H1 (cell line): ENCODE results near the gene SELENOK. TPM values are rescaled to one million over a fixed set of nuclear protein-coding genes. Genes with fewer than 3 reads are reported as not detected.

ENCODE experiments used
- CTCF ChIA-PET: fragments of 300-600 bp; sonication (Branson Sonifier 250); formaldehyde crosslinking; loops from one replicate; lab custom pipeline; 2021; ENCODE audit not compliant: partially characterized antibody; lab: Charles Lee
- POLR2A ChIA-PET: fragments of 300-600 bp; sonication (Branson Sonifier 250); formaldehyde crosslinking; loops from one replicate; lab custom pipeline; 2021; ENCODE audit warnings: inconsistent platforms; ENCODE audit not compliant: partially characterized antibody; lab: Charles Lee
- DNase-seq, 2 experiments: peaks; one replicate each; pipeline versions ENCODE4 v3.0.0 to v3.0.0-alpha.2; 2010 to 2022; ENCODE audit warnings: low spot score in 2 of 2, low read depth in 1 of 2, mixed read lengths in 1 of 2
- FAIRE-seq: peaks from 2 replicates; lab custom pipeline; 2011; peaks lifted over from hg19 to GRCh38; lab: Jason Lieb, UNC
- H2AFZ ChIP-seq: 2 replicates; pipeline ENCODE4 v1.8.1; 2012; ENCODE audit warnings: low read length, inconsistent platforms
- H2AK5ac ChIP-seq: 2 replicates; pipeline ENCODE4 v1.6.1; 2013; ENCODE audit warnings: low read depth, low read length
- H2BK120ac ChIP-seq: replicated peaks from 2 replicates; pipeline ENCODE3; 2013; ENCODE audit warnings: low read depth, low read length, inconsistent platforms
- H2BK12ac ChIP-seq: 2 replicates; pipeline ENCODE4 v1.6.1; 2013; ENCODE audit warnings: low read depth, low read length
- H2BK15ac ChIP-seq: 2 replicates; pipeline ENCODE4 v1.6.1; 2013; ENCODE audit warnings: low read length
- H2BK20ac ChIP-seq: 2 replicates; pipeline ENCODE4 v1.6.1; 2013; ENCODE audit warnings: low read length
- H2BK5ac ChIP-seq: 2 replicates; pipeline ENCODE4 v1.6.1; 2013; ENCODE audit warnings: low read depth, low read length
- H3K14ac ChIP-seq: 2 replicates; pipeline ENCODE4 v1.6.1; 2013; ENCODE audit warnings: inconsistent platforms; ENCODE audit not compliant: insufficient read length
- H3K18ac ChIP-seq: 2 replicates; pipeline ENCODE4 v1.6.1; 2013; ENCODE audit warnings: low read length; ENCODE audit errors: extremely low read depth
- H3K23ac ChIP-seq: 2 replicates; pipeline ENCODE4 v1.6.1; 2013; ENCODE audit warnings: inconsistent platforms; ENCODE audit not compliant: insufficient read length
- H3K23me2 ChIP-seq: 2 replicates; pipeline ENCODE4 v1.6.1; 2013; ENCODE audit warnings: low read depth, low read length
- H3K27ac ChIP-seq: 2 replicates; pipeline ENCODE4 v1.6.1; 2011; ENCODE audit warnings: low read depth, low read length, inconsistent platforms
- H3K27me3 ChIP-seq, 4 experiments: replicated peaks in 1 of 4; 1 replicate in 1 of 4; 2 replicates in 3 of 4; pipeline versions ENCODE4 v1.6.1 to v1.8.1; 2011 to 2013; ENCODE audit warnings: low read length in 3 of 4, mild to moderate bottlenecking in 3 of 4, inconsistent platforms in 2 of 4, mixed read lengths in 2 of 4, moderate library complexity in 1 of 4; ENCODE audit not compliant: control insufficient read depth in 3 of 4, insufficient read depth in 3 of 4; ENCODE audit errors: extremely low read depth in 1 of 4
- H3K36me3 ChIP-seq, 4 experiments: 2 replicates each; pipeline versions ENCODE4 v1.6.1 to v1.8.1; 2011 to 2013; ENCODE audit warnings: mild to moderate bottlenecking in 4 of 4, low read length in 3 of 4, moderate library complexity in 2 of 4, control low read depth in 1 of 4, inconsistent platforms in 1 of 4; ENCODE audit not compliant: insufficient read depth in 4 of 4, control insufficient read depth in 2 of 4
- H3K4ac ChIP-seq: replicated peaks from 2 replicates; pipeline ENCODE3; 2013; ENCODE audit warnings: low read length, low read depth, mixed read lengths, inconsistent platforms; ENCODE audit not compliant: insufficient read length
- H3K4me1 ChIP-seq, 4 experiments: replicated peaks in 1 of 4; 1 replicate in 1 of 4; 2 replicates in 3 of 4; pipeline versions ENCODE4 v1.6.1 to v1.8.1; 2011 to 2013; ENCODE audit warnings: low read length in 3 of 4, inconsistent platforms in 2 of 4, mixed read lengths in 1 of 4; ENCODE audit not compliant: insufficient read depth in 4 of 4, control insufficient read depth in 3 of 4
- H3K4me2 ChIP-seq, 2 experiments: 2 replicates each; pipeline versions ENCODE4 v1.6.1 to v1.8.1; 2011 to 2013; ENCODE audit warnings: low read depth in 2 of 2, low read length in 2 of 2, control low read depth in 1 of 2, inconsistent platforms in 1 of 2, mild to moderate bottlenecking in 1 of 2; ENCODE audit not compliant: insufficient read depth in 1 of 2
- H3K4me3 ChIP-seq, 4 experiments: fragments of 200-600, 300-600 bp in 1 of 4; sonication (generic), shearing (Covaris generic), sonication (Bioruptor Twin) in 1 of 4; 2 replicates each; pipeline versions ENCODE4 v1.5.1 to v1.8.1; 2011 to 2016; ENCODE audit warnings: low read length in 4 of 4, low read depth in 3 of 4, control low read depth in 2 of 4, inconsistent platforms in 2 of 4, mild to moderate bottlenecking in 2 of 4, mixed read lengths in 1 of 4, moderate library complexity in 1 of 4; ENCODE audit not compliant: insufficient read depth in 2 of 4; ENCODE audit errors: extremely low read depth in 1 of 4
- H3K56ac ChIP-seq: replicated peaks from 2 replicates; pipeline ENCODE3; 2013; ENCODE audit warnings: low read depth, mild to moderate bottlenecking, mixed read lengths, low read length, inconsistent platforms; ENCODE audit not compliant: insufficient read length
- H3K79me1 ChIP-seq: 2 replicates; pipeline ENCODE4 v1.6.1; 2013; ENCODE audit warnings: low read depth, low read length, control low read depth
- H3K79me2 ChIP-seq, 2 experiments: 2 replicates each; pipeline versions ENCODE4 v1.6.1 to v1.8.1; 2012 to 2013; ENCODE audit warnings: low read length in 2 of 2, mild to moderate bottlenecking in 2 of 2, inconsistent platforms in 1 of 2; ENCODE audit not compliant: insufficient read depth in 2 of 2, control insufficient read depth in 1 of 2
- H3K9ac ChIP-seq, 4 experiments: replicated peaks in 1 of 4; 1 replicate in 1 of 4; 2 replicates in 3 of 4; pipeline versions ENCODE4 v1.6.1 to v1.8.1; 2011 to 2013; ENCODE audit warnings: low read depth in 3 of 4, low read length in 3 of 4, control low read depth in 2 of 4, mild to moderate bottlenecking in 2 of 4, moderate library complexity in 2 of 4, inconsistent platforms in 1 of 4; ENCODE audit errors: extremely low read depth in 1 of 4
- H3K9me3 ChIP-seq, 2 experiments: 2 replicates each; pipeline versions ENCODE4 v1.6.1 to v1.8.1; 2012 to 2013; ENCODE audit warnings: mild to moderate bottlenecking in 2 of 2, moderate library complexity in 2 of 2, control low read depth in 1 of 2, inconsistent platforms in 1 of 2, low read depth in 1 of 2, low read length in 1 of 2, mixed read lengths in 1 of 2; ENCODE audit not compliant: insufficient read depth in 2 of 2
- H4K20me1 ChIP-seq, 2 experiments: replicated peaks in 1 of 2; 2 replicates each; pipeline versions ENCODE3 to v1.8.1; 2011 to 2013; ENCODE audit warnings: inconsistent platforms in 2 of 2, low read length in 2 of 2, mild to moderate bottlenecking in 1 of 2; ENCODE audit not compliant: insufficient read depth in 2 of 2, control insufficient read depth in 1 of 2
- H4K5ac ChIP-seq: 2 replicates; pipeline ENCODE4 v1.6.1; 2013; ENCODE audit warnings: low read length, low read depth, mixed read lengths, inconsistent platforms; ENCODE audit not compliant: insufficient read length
- H4K8ac ChIP-seq: 2 replicates; pipeline ENCODE4 v1.8.0; 2013; ENCODE audit warnings: mild to moderate bottlenecking, moderate library complexity, low read length, inconsistent platforms; ENCODE audit not compliant: insufficient read depth; ENCODE audit errors: extremely low read depth
- H4K91ac ChIP-seq: replicated peaks from 2 replicates; pipeline ENCODE3; 2013; ENCODE audit warnings: low read length, mixed read lengths, inconsistent platforms; ENCODE audit not compliant: insufficient read length
- ASH2L ChIP-seq: fragments of 200-600, 300-600 bp; sonication (generic); IDR thresholded peaks from one replicate; pipeline ENCODE4 v1.7.1; 2017; ENCODE audit warnings: low read length
- BRCA1 ChIP-seq: IDR thresholded peaks from 2 replicates; pipeline ENCODE4 v1.6.1; 2012; ENCODE audit warnings: low read depth, low read length, improper control_type of control experiment
- EP300 ChIP-seq, 2 experiments: IDR thresholded peaks; 1 replicate in 1 of 2; 2 replicates in 1 of 2; pipeline ENCODE4 v1.6.1; 2011 to 2012; ENCODE audit warnings: low read depth in 2 of 2, low read length in 2 of 2, mild to moderate bottlenecking in 2 of 2, borderline replicate concordance in 1 of 2, inconsistent platforms in 1 of 2, moderate library complexity in 1 of 2
- EZH2 ChIP-seq: fragments of 200-600 bp; sonication (generic); IDR thresholded peaks from 2 replicates; pipeline ENCODE4 v1.7.1; 2012; ENCODE audit warnings: low read depth, mild to moderate bottlenecking, moderate library complexity, low read length, inconsistent platforms; ENCODE audit not compliant: severe bottlenecking
- KDM5A ChIP-seq: fragments of 200-600 bp; IDR thresholded peaks from 2 replicates; pipeline ENCODE4 v1.7.1; 2012; ENCODE audit warnings: mild to moderate bottlenecking, low read length, inconsistent platforms, mixed read lengths
- POLR2A ChIP-seq, 2 experiments: IDR thresholded peaks; 1 replicate in 1 of 2; 2 replicates in 1 of 2; pipeline ENCODE4 v1.6.1; 2011; ENCODE audit warnings: low read depth in 2 of 2, low read length in 2 of 2, mild to moderate bottlenecking in 2 of 2; ENCODE audit errors: control extremely low read depth in 1 of 2
- SIN3A ChIP-seq, 2 experiments: IDR thresholded peaks in 1 of 2; conservative IDR thresholded peaks in 1 of 2; 2 replicates each; pipeline ENCODE4 v1.6.1; 2011 to 2012; ENCODE audit warnings: low read length in 2 of 2, improper control_type of control experiment in 1 of 2, low read depth in 1 of 2, mild to moderate bottlenecking in 1 of 2
- SIX5 ChIP-seq: IDR thresholded peaks from 2 replicates; pipeline ENCODE4 v1.6.1; 2011; ENCODE audit warnings: mild to moderate bottlenecking, low read depth, low read length
- TAF7 ChIP-seq: optimal IDR thresholded peaks from 2 replicates; pipeline ENCODE3; 2011; ENCODE audit warnings: low read depth, mild to moderate bottlenecking, inconsistent platforms, low read length, moderate library complexity, borderline replicate concordance
- TBP ChIP-seq: IDR thresholded peaks from 2 replicates; pipeline ENCODE4 v1.6.1; 2011; ENCODE audit warnings: low read depth, low read length, improper control_type of control experiment
- TCF12 ChIP-seq: IDR thresholded peaks from 2 replicates; pipeline ENCODE4 v1.6.1; 2011; ENCODE audit warnings: low read depth, mild to moderate bottlenecking, low read length
- USF2 ChIP-seq: IDR thresholded peaks from 2 replicates; pipeline ENCODE4 v1.6.1; 2011; ENCODE audit warnings: low read length, improper control_type of control experiment
- WGBS, 2 experiments: shearing (Covaris generic) in 1 of 2; methylation state at CpG; one replicate each; pipeline versions ENCODE4 v1.1.6 to v1.1.7; 2013 to 2015; ENCODE audit warnings: low lambda C conversion rate in 2 of 2, mixed read lengths in 2 of 2, inconsistent platforms in 1 of 2, low coverage in 1 of 2, missing lambda C conversion rate in 1 of 2; ENCODE audit not compliant: insufficient replicate concordance in 2 of 2, insufficient coverage in 1 of 2, insufficient read length in 1 of 2; ENCODE audit errors: extremely low coverage in 1 of 2, missing lambda C conversion rate in 1 of 2; 5-methylcytosine and 5-hydroxymethylcytosine counted together
- polyA plus RNA-seq, 7 experiments: library from polyadenylated mRNA; depleted of rRNA in 3 of 7; stranded (reverse) in 5 of 7; unstranded in 2 of 7; fragments of >200 nt in 5 of 7; fragments of 200-250 nt in 2 of 7; gene quantifications; 1 replicate in 5 of 7; 2 replicates in 1 of 7; 4 replicates in 1 of 7; pipeline versions ENCODE4 v1.2.1 to v1.2.3, GENCODE V29; 2011 to 2013; ENCODE audit warnings: missing spikeins in 2 of 7, mixed read lengths in 2 of 7
- total RNA-seq: library from RNA; stranded (reverse); fragmentation: NEBNext Ultra II Directional; extraction: Animal tissue kit (Norgen Biotek cat#: 25700); gene quantifications from 2 replicates; pipeline ENCODE4 v1.2.1, GENCODE V29; 2021

Gene SELENOK
- total and polyA plus RNA-seq, 2 of the 8 experiments (the other 6 are each of a cell fraction or from before 2014, with no cell fraction given): 26.9 to 40.2 TPM

- Histone ChIP-seq H4K91ac (no peak overlapping the region), H3K36me3 (peaks cover 2 to 48% (median 24%) of the 10 kb centered on the region in 4 experiments; a peak in 6 of 8 replicates), H2BK12ac (no peak overlapping the region), H3K9ac (no peak overlapping the region), H3K79me2 (no peaks in the 10 kb centered on the region), H3K79me1 (no peaks in the 10 kb centered on the region), H2AK5ac (no peak overlapping the region), H3K27ac (no peak overlapping the region), H4K20me1 (peaks cover 2 to 4% of the 10 kb centered on the region in 2 experiments), H3K4me3 (no peak overlapping the region), H2BK15ac (no peak overlapping the region), H2BK5ac (no peak overlapping the region), H3K27me3 (no peaks in the 10 kb centered on the region), H2AFZ (no peak overlapping the region), H3K9me3 (no peaks in the 10 kb centered on the region), H2BK20ac (no peak overlapping the region), H3K14ac (no peak overlapping the region), H3K4me2 (no peak overlapping the region), H4K5ac (no peak overlapping the region), H3K56ac (no peak overlapping the region), H3K23me2 (no peaks in the 10 kb centered on the region), H3K4ac (no peak overlapping the region), H3K18ac (no peak overlapping the region), H3K4me1 (no peaks in the 10 kb centered on the region), H4K8ac (no peak overlapping the region), H3K23ac (no peak overlapping the region), H2BK120ac (no peak overlapping the region)
- DNase-seq (no peak), FAIRE-seq (no peak)
- 100% methylated on average over 1 of the region's 1 CpG; no CpG with 5 or more reads in 1 of the 2 experiments for WGBS, 2 experiments
- POLR2A ChIA-PET: interaction anchor here (0.7 to 0.8 kb wide), 2 partner anchors 12 to 18 kb away, joined by 3 read pairs; no protein-coding TSS in a partner anchor
- CTCF ChIA-PET: interaction anchor here (0.6 to 1.7 kb wide), 10 partner anchors 8 to 578 kb away, joined by 3 to 5 read pairs (median 3); no protein-coding TSS in a partner anchor
- TF ChIP-seq POLR2A (IDR thresholded peaks at IDR 0.05; ENCODE audit: control extremely low read depth in 1 of 2, low read depth in 2 of 2, low read length in 2 of 2): no peak
- TF ChIP-seq TCF12: no peak
- no peak for TF ChIP-seq KDM5A
- no peak for TF ChIP-seq BRCA1
- no peak for TF ChIP-seq ASH2L
- no peak for TF ChIP-seq EZH2
- TF ChIP-seq USF2: no peak
- no peak for TF ChIP-seq SIN3A (conservative IDR thresholded peaks at IDR 0.05 in 1 of 2, IDR thresholded peaks at IDR 0.05 in 1 of 2; ENCODE audit: low read depth in 1 of 2, low read length in 2 of 2)
- no peak for TF ChIP-seq TBP
- TF ChIP-seq SIX5: no peak
- no peak for TF ChIP-seq EP300 (IDR thresholded peaks at IDR 0.05; ENCODE audit: borderline replicate concordance in 1 of 2, low read depth in 2 of 2, low read length in 2 of 2)
- TF ChIP-seq TAF7: no peak
These were observed 28.5 kb downstream of the SELENOK start for GRCh38 chr3:53863145-53863544.
